Activated CD4-positive, alpha-beta T cell treated with anti-CD3 and anti-CD28 coated beads, Interleukin-2, amount 50 U/mL, for 48 hours (primary cell): Measurements from ENCODE around the gene NLK.
"Not testable (repeated sequence)": the region's sequence is repeated elsewhere in the genome, so short reads cannot be mapped to it uniquely, and the experiment has no call there.

Experiments used
- DNase-seq, 2 experiments: peaks; one replicate each; pipeline ENCODE4 v3.0.0-alpha.2; 2020

Gene NLK

GRCh38 chr17:28166478-28166877, 124.0 kb downstream of the NLK start:
- no peak for DNase-seq

- DNase-seq, result no peak
Observed at GRCh38 chr17:28169621-28170349, 127.3 kb downstream of the NLK start.

GRCh38 chr17:28170771-28171170, 128.3 kb downstream of the NLK start:
- no peak for DNase-seq

GRCh38 chr17:28173031-28173561, 130.6 kb downstream of the NLK start:
- no peak for DNase-seq

GRCh38 chr17:28173801-28174200, 131.3 kb downstream of the NLK start:
- no peak for DNase-seq

- peak; percentile 12 to 14 for DNase-seq
Observed at GRCh38 chr17:28174352-28175046, 132.0 kb downstream of the NLK start.

GRCh38 chr17:28177351-28177750, 134.9 kb downstream of the NLK start:
- DNase-seq, result no peak

GRCh38 chr17:28178800-28179199, 136.3 kb downstream of the NLK start:
- DNase-seq, result no peak

- DNase-seq, result no peak
Observed at GRCh38 chr17:28180449-28180848, 138.0 kb downstream of the NLK start.

- DNase-seq, result no peak
Observed at GRCh38 chr17:28181568-28181967, 139.1 kb downstream of the NLK start.

GRCh38 chr17:28182559-28182958, 140.1 kb downstream of the NLK start:
- no peak for DNase-seq

- DNase-seq, result no peak
Observed at GRCh38 chr17:28185658-28186057, 143.2 kb downstream of the NLK start.

- not testable (repeated sequence) for DNase-seq
Observed at GRCh38 chr17:28186472-28186871, 144.0 kb downstream of the NLK start.

GRCh38 chr17:28187931-28188330, 145.5 kb downstream of the NLK start:
- DNase-seq, result no peak

- DNase-seq, result no peak
Observed at GRCh38 chr17:28188841-28189263, 146.4 kb downstream of the NLK start.

GRCh38 chr17:28189667-28190066, 147.2 kb downstream of the NLK start:
- DNase-seq, result no peak

GRCh38 chr17:28191018-28191417, 148.5 kb downstream of the NLK start:
- DNase-seq, result no peak

GRCh38 chr17:28193241-28193640, 150.8 kb downstream of the NLK start:
- no peak for DNase-seq

- no peak for DNase-seq
Observed at GRCh38 chr17:28194382-28194781, 151.9 kb downstream of the NLK start.

GRCh38 chr17:28196636-28197035, 154.2 kb downstream of the NLK start:
- no peak for DNase-seq

- no peak for DNase-seq
Observed at GRCh38 chr17:28199115-28199514, 156.6 kb downstream of the NLK start.

GRCh38 chr17:28199728-28200127, 157.3 kb downstream of the NLK start:
- DNase-seq, result no peak

- no peak for DNase-seq
Observed at GRCh38 chr17:28201315-28201714, 158.8 kb downstream of the NLK start.

GRCh38 chr17:28204244-28204643, 161.8 kb downstream of the NLK start:
- DNase-seq, result no peak
